H1 (cell line): ENCODE measurements around the gene CFB. TPM values are rescaled to one million over a fixed set of nuclear protein-coding genes. Genes with fewer than 3 reads are reported as not detected.

ENCODE experiments used
- CTCF ChIA-PET: fragments of 300-600 bp; sonication (Branson Sonifier 250); formaldehyde crosslinking; loops from one replicate; lab custom pipeline; 2021; ENCODE audit not compliant: partially characterized antibody; lab: Charles Lee
- POLR2A ChIA-PET: fragments of 300-600 bp; sonication (Branson Sonifier 250); formaldehyde crosslinking; loops from one replicate; lab custom pipeline; 2021; ENCODE audit warnings: inconsistent platforms; ENCODE audit not compliant: partially characterized antibody; lab: Charles Lee
- DNase-seq, 2 experiments: peaks; one replicate each; pipeline versions ENCODE4 v3.0.0 to v3.0.0-alpha.2; 2010 to 2022; ENCODE audit warnings: low spot score in 2 of 2, low read depth in 1 of 2, mixed read lengths in 1 of 2
- FAIRE-seq: peaks from 2 replicates; lab custom pipeline; 2011; peaks lifted over from hg19 to GRCh38; lab: Jason Lieb, UNC
- H2AFZ ChIP-seq: 2 replicates; pipeline ENCODE4 v1.8.1; 2012; ENCODE audit warnings: low read length, inconsistent platforms
- H2AK5ac ChIP-seq: 2 replicates; pipeline ENCODE4 v1.6.1; 2013; ENCODE audit warnings: low read depth, low read length
- H2BK120ac ChIP-seq: replicated peaks from 2 replicates; pipeline ENCODE3; 2013; ENCODE audit warnings: low read depth, low read length, inconsistent platforms
- H2BK12ac ChIP-seq: 2 replicates; pipeline ENCODE4 v1.6.1; 2013; ENCODE audit warnings: low read depth, low read length
- H2BK15ac ChIP-seq: 2 replicates; pipeline ENCODE4 v1.6.1; 2013; ENCODE audit warnings: low read length
- H2BK20ac ChIP-seq: 2 replicates; pipeline ENCODE4 v1.6.1; 2013; ENCODE audit warnings: low read length
- H2BK5ac ChIP-seq: 2 replicates; pipeline ENCODE4 v1.6.1; 2013; ENCODE audit warnings: low read depth, low read length
- H3K14ac ChIP-seq: 2 replicates; pipeline ENCODE4 v1.6.1; 2013; ENCODE audit warnings: inconsistent platforms; ENCODE audit not compliant: insufficient read length
- H3K18ac ChIP-seq: 2 replicates; pipeline ENCODE4 v1.6.1; 2013; ENCODE audit warnings: low read length; ENCODE audit errors: extremely low read depth
- H3K23ac ChIP-seq: 2 replicates; pipeline ENCODE4 v1.6.1; 2013; ENCODE audit warnings: inconsistent platforms; ENCODE audit not compliant: insufficient read length
- H3K23me2 ChIP-seq: 2 replicates; pipeline ENCODE4 v1.6.1; 2013; ENCODE audit warnings: low read depth, low read length
- H3K27ac ChIP-seq: 2 replicates; pipeline ENCODE4 v1.6.1; 2011; ENCODE audit warnings: low read depth, low read length, inconsistent platforms
- H3K27me3 ChIP-seq, 4 experiments: replicated peaks in 1 of 4; 1 replicate in 1 of 4; 2 replicates in 3 of 4; pipeline versions ENCODE4 v1.6.1 to v1.8.1; 2011 to 2013; ENCODE audit warnings: low read length in 3 of 4, mild to moderate bottlenecking in 3 of 4, inconsistent platforms in 2 of 4, mixed read lengths in 2 of 4, moderate library complexity in 1 of 4; ENCODE audit not compliant: control insufficient read depth in 3 of 4, insufficient read depth in 3 of 4; ENCODE audit errors: extremely low read depth in 1 of 4
- H3K36me3 ChIP-seq, 4 experiments: 2 replicates each; pipeline versions ENCODE4 v1.6.1 to v1.8.1; 2011 to 2013; ENCODE audit warnings: mild to moderate bottlenecking in 4 of 4, low read length in 3 of 4, moderate library complexity in 2 of 4, control low read depth in 1 of 4, inconsistent platforms in 1 of 4; ENCODE audit not compliant: insufficient read depth in 4 of 4, control insufficient read depth in 2 of 4
- H3K4ac ChIP-seq: replicated peaks from 2 replicates; pipeline ENCODE3; 2013; ENCODE audit warnings: low read length, low read depth, mixed read lengths, inconsistent platforms; ENCODE audit not compliant: insufficient read length
- H3K4me1 ChIP-seq, 4 experiments: replicated peaks in 1 of 4; 1 replicate in 1 of 4; 2 replicates in 3 of 4; pipeline versions ENCODE4 v1.6.1 to v1.8.1; 2011 to 2013; ENCODE audit warnings: low read length in 3 of 4, inconsistent platforms in 2 of 4, mixed read lengths in 1 of 4; ENCODE audit not compliant: insufficient read depth in 4 of 4, control insufficient read depth in 3 of 4
- H3K4me2 ChIP-seq, 2 experiments: 2 replicates each; pipeline versions ENCODE4 v1.6.1 to v1.8.1; 2011 to 2013; ENCODE audit warnings: low read depth in 2 of 2, low read length in 2 of 2, control low read depth in 1 of 2, inconsistent platforms in 1 of 2, mild to moderate bottlenecking in 1 of 2; ENCODE audit not compliant: insufficient read depth in 1 of 2
- H3K4me3 ChIP-seq, 4 experiments: fragments of 200-600, 300-600 bp in 1 of 4; sonication (generic), shearing (Covaris generic), sonication (Bioruptor Twin) in 1 of 4; 2 replicates each; pipeline versions ENCODE4 v1.5.1 to v1.8.1; 2011 to 2016; ENCODE audit warnings: low read length in 4 of 4, low read depth in 3 of 4, control low read depth in 2 of 4, inconsistent platforms in 2 of 4, mild to moderate bottlenecking in 2 of 4, mixed read lengths in 1 of 4, moderate library complexity in 1 of 4; ENCODE audit not compliant: insufficient read depth in 2 of 4; ENCODE audit errors: extremely low read depth in 1 of 4
- H3K56ac ChIP-seq: replicated peaks from 2 replicates; pipeline ENCODE3; 2013; ENCODE audit warnings: low read depth, mild to moderate bottlenecking, mixed read lengths, low read length, inconsistent platforms; ENCODE audit not compliant: insufficient read length
- H3K79me1 ChIP-seq: 2 replicates; pipeline ENCODE4 v1.6.1; 2013; ENCODE audit warnings: low read depth, low read length, control low read depth
- H3K79me2 ChIP-seq, 2 experiments: 2 replicates each; pipeline versions ENCODE4 v1.6.1 to v1.8.1; 2012 to 2013; ENCODE audit warnings: low read length in 2 of 2, mild to moderate bottlenecking in 2 of 2, inconsistent platforms in 1 of 2; ENCODE audit not compliant: insufficient read depth in 2 of 2, control insufficient read depth in 1 of 2
- H3K9ac ChIP-seq, 4 experiments: replicated peaks in 1 of 4; 1 replicate in 1 of 4; 2 replicates in 3 of 4; pipeline versions ENCODE4 v1.6.1 to v1.8.1; 2011 to 2013; ENCODE audit warnings: low read depth in 3 of 4, low read length in 3 of 4, control low read depth in 2 of 4, mild to moderate bottlenecking in 2 of 4, moderate library complexity in 2 of 4, inconsistent platforms in 1 of 4; ENCODE audit errors: extremely low read depth in 1 of 4
- H3K9me3 ChIP-seq, 2 experiments: 2 replicates each; pipeline versions ENCODE4 v1.6.1 to v1.8.1; 2012 to 2013; ENCODE audit warnings: mild to moderate bottlenecking in 2 of 2, moderate library complexity in 2 of 2, control low read depth in 1 of 2, inconsistent platforms in 1 of 2, low read depth in 1 of 2, low read length in 1 of 2, mixed read lengths in 1 of 2; ENCODE audit not compliant: insufficient read depth in 2 of 2
- H4K20me1 ChIP-seq, 2 experiments: replicated peaks in 1 of 2; 2 replicates each; pipeline versions ENCODE3 to v1.8.1; 2011 to 2013; ENCODE audit warnings: inconsistent platforms in 2 of 2, low read length in 2 of 2, mild to moderate bottlenecking in 1 of 2; ENCODE audit not compliant: insufficient read depth in 2 of 2, control insufficient read depth in 1 of 2
- H4K5ac ChIP-seq: 2 replicates; pipeline ENCODE4 v1.6.1; 2013; ENCODE audit warnings: low read length, low read depth, mixed read lengths, inconsistent platforms; ENCODE audit not compliant: insufficient read length
- H4K8ac ChIP-seq: 2 replicates; pipeline ENCODE4 v1.8.0; 2013; ENCODE audit warnings: mild to moderate bottlenecking, moderate library complexity, low read length, inconsistent platforms; ENCODE audit not compliant: insufficient read depth; ENCODE audit errors: extremely low read depth
- H4K91ac ChIP-seq: replicated peaks from 2 replicates; pipeline ENCODE3; 2013; ENCODE audit warnings: low read length, mixed read lengths, inconsistent platforms; ENCODE audit not compliant: insufficient read length
- BCL11A ChIP-seq, 2 experiments: IDR thresholded peaks; one replicate each; pipeline ENCODE4 v1.6.1; 2011; ENCODE audit warnings: low read depth in 2 of 2, low read length in 2 of 2, mild to moderate bottlenecking in 2 of 2
- EP300 ChIP-seq, 2 experiments: IDR thresholded peaks; 1 replicate in 1 of 2; 2 replicates in 1 of 2; pipeline ENCODE4 v1.6.1; 2011 to 2012; ENCODE audit warnings: low read depth in 2 of 2, low read length in 2 of 2, mild to moderate bottlenecking in 2 of 2, borderline replicate concordance in 1 of 2, inconsistent platforms in 1 of 2, moderate library complexity in 1 of 2
- TEAD4 ChIP-seq: IDR thresholded peaks from 2 replicates; pipeline ENCODE4 v1.6.1; 2012; ENCODE audit warnings: low read depth, low read length, inconsistent platforms, mixed read lengths
- WGBS, 2 experiments: shearing (Covaris generic) in 1 of 2; methylation state at CpG; one replicate each; pipeline versions ENCODE4 v1.1.6 to v1.1.7; 2013 to 2015; ENCODE audit warnings: low lambda C conversion rate in 2 of 2, mixed read lengths in 2 of 2, inconsistent platforms in 1 of 2, low coverage in 1 of 2, missing lambda C conversion rate in 1 of 2; ENCODE audit not compliant: insufficient replicate concordance in 2 of 2, insufficient coverage in 1 of 2, insufficient read length in 1 of 2; ENCODE audit errors: extremely low coverage in 1 of 2, missing lambda C conversion rate in 1 of 2; 5-methylcytosine and 5-hydroxymethylcytosine counted together
- polyA plus RNA-seq, 7 experiments: library from polyadenylated mRNA; depleted of rRNA in 3 of 7; stranded (reverse) in 5 of 7; unstranded in 2 of 7; fragments of >200 nt in 5 of 7; fragments of 200-250 nt in 2 of 7; gene quantifications; 1 replicate in 5 of 7; 2 replicates in 1 of 7; 4 replicates in 1 of 7; pipeline versions ENCODE4 v1.2.1 to v1.2.3, GENCODE V29; 2011 to 2013; ENCODE audit warnings: missing spikeins in 2 of 7, mixed read lengths in 2 of 7
- total RNA-seq: library from RNA; stranded (reverse); fragmentation: NEBNext Ultra II Directional; extraction: Animal tissue kit (Norgen Biotek cat#: 25700); gene quantifications from 2 replicates; pipeline ENCODE4 v1.2.1, GENCODE V29; 2021
- TF ChIP-seq, protein P1 (sequence below): IDR thresholded peaks from 2 replicates; pipeline ENCODE4 v1.6.1; 2012; ENCODE audit warnings: inconsistent platforms

The CFB gene
- total and polyA plus RNA-seq, 2 of the 8 experiments (the other 6 are each of a cell fraction or from before 2014, with no cell fraction given): 0.09 TPM; not detected in 1

DNA sequence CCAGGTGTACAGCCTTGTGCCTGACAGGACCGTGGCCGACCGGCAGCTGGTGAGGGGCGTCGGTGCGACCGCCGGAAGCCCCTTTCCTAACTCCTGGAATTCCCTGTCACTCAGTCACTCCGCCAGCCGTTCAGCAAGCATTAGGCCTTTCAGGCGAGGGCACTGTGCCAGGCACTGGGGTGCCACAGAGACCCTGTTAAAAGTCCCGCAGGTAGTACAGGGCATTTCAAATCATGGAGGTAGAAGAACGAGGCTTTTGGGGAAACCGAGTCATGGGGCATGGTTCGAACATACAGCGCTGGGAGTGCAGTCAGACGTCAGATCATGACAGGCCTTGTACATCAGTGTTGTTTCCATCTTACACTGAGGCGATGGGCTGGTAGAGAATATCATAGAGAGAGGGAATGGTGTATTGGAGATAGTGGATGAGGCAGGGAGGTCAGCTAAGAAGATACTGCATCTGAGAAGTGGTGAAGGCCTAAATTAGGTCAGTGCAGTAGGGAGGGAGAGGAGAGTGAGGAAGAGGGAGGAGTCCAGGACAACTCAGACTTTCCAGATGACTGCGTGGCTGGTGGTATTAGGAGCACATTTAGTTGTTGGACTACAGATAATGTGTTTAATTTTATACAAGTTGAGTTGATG lies 26.9 kb downstream of the CFB start:
- peak overlapping the region; percentile 54 to 84 (median 68); a peak in 6 of 7 replicates for H3K9ac ChIP-seq
- peak overlapping the region; percentile 91 to 100 for H3K4me2 ChIP-seq
- peak overlapping the region; percentile 99 for H4K8ac ChIP-seq
- no peak overlapping the region for H3K4ac ChIP-seq
- H2BK15ac ChIP-seq: no peak overlapping the region
- no peak overlapping the region; the same call in 1 of the 2 replicates for H2AK5ac ChIP-seq
- H3K27ac ChIP-seq: peak overlapping the region; percentile 90; the same call in 1 of the 2 replicates
- H2BK12ac ChIP-seq: no peak overlapping the region; the same call in 1 of the 2 replicates
- peaks cover 0 to 11% of the 10 kb centered on the region in 2 experiments; a peak in 1 of 4 replicates for H3K79me2 ChIP-seq
- H3K9me3 ChIP-seq: peaks cover 0 to 5% of the 10 kb centered on the region in 2 experiments; a peak in 1 of 4 replicates
- H2BK5ac ChIP-seq: peak overlapping the region; percentile 88
- peaks cover 0 to 9% (median 5%) of the 10 kb centered on the region in 4 experiments; a peak in 5 of 7 replicates for H3K4me1 ChIP-seq
- H3K23ac ChIP-seq: no peak overlapping the region
- peaks cover 13% of the 10 kb centered on the region for H3K23me2 ChIP-seq
- H2BK20ac ChIP-seq: no peak overlapping the region
- peak overlapping the region; percentile 57; the same call in 1 of the 2 replicates for H2AFZ ChIP-seq
- H4K20me1 ChIP-seq: no peaks in the 10 kb centered on the region
- H2BK120ac ChIP-seq: no peak overlapping the region
- H3K27me3 ChIP-seq: no peaks in the 10 kb centered on the region; a peak in 1 of 7 replicates
- H3K36me3 ChIP-seq: peaks cover 3 to 21% (median 14%) of the 10 kb centered on the region in 4 experiments; a peak in 6 of 8 replicates
- 23% methylated on average over 13 of the region's 19 CpGs; no CpG with 5 or more reads in 1 of the 2 experiments for WGBS, 2 experiments
- DNase-seq: no peak
- FAIRE-seq: no peak
- ChIA-PET POLR2A (interaction anchor here (1.3 to 15.3 kb wide), 14 partner anchors 18 to 351 kb away, joined by 3 to 279 read pairs (median 6); partner anchors contain the start of genes CFB, EHMT2, FKBPL and NELFE), CTCF (interaction anchor here (1.6 to 10.2 kb wide), 3 partner anchors 21 to 144 kb away, joined by 4 to 84 read pairs (median 10); no protein-coding TSS in a partner anchor)
- H3K14ac ChIP-seq: no peak overlapping the region
- H4K91ac ChIP-seq: no peak overlapping the region
- H3K18ac ChIP-seq: peak overlapping the region; percentile 24; the same call in 1 of the 2 replicates
- H3K79me1 ChIP-seq: peaks cover 4% of the 10 kb centered on the region; the same call in 1 of the 2 replicates
- TF ChIP-seq, protein P1, sequence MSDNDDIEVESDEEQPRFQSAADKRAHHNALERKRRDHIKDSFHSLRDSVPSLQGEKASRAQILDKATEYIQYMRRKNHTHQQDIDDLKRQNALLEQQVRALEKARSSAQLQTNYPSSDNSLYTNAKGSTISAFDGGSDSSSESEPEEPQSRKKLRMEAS: 0 out of 2 replicates have a peak, but pooled peaks have one; percentile 51
- TF ChIP-seq EP300 (IDR thresholded peaks at IDR 0.05; ENCODE audit: borderline replicate concordance in 1 of 2, low read depth in 2 of 2, low read length in 2 of 2) (no peak), BCL11A (IDR thresholded peaks at IDR 0.05; ENCODE audit: low read depth in 2 of 2, low read length in 2 of 2) (no peak), TEAD4 (peak; percentile 58; the same call in 1 of the 2 replicates)
- no peak overlapping the region for H4K5ac ChIP-seq
- peak overlapping the region; percentile 68 to 94 (median 84) for H3K4me3 ChIP-seq
- H3K56ac ChIP-seq: no peak overlapping the region
